ENCODE data around the gene PPP2CA. TPM values are rescaled to one million over a fixed set of nuclear protein-coding genes. Genes with fewer than 3 reads are reported as not detected.

PPP2CA gene
- total RNA-seq (2021) (178 to 186 TPM (median 178 TPM) in 3 replicates), Bru-seq, nascent RNA (percentile 98 among the genes with signal in this experiment)
- long read RNA-seq, experiment 1, full-length matches to known transcripts, result 827 of 899 reads
- long read RNA-seq, experiment 1, partial matches to known transcripts, result 27 of 899 reads
- long read RNA-seq, experiment 1, other reads (novel, unspliced or antisense), result 45 of 899 reads
- long read RNA-seq, experiment 2, full-length matches to known transcripts, result 186 of 254 reads
- long read RNA-seq, experiment 2, partial matches to known transcripts, result 21 of 254 reads
- long read RNA-seq, experiment 2, other reads (novel, unspliced or antisense), result 47 of 254 reads
- long read RNA-seq, experiment 3, full-length matches to known transcripts, result 551 of 613 reads
- long read RNA-seq, experiment 3, partial matches to known transcripts, result 40 of 613 reads
- long read RNA-seq, experiment 3, other reads (novel, unspliced or antisense), result 22 of 613 reads

DNA sequence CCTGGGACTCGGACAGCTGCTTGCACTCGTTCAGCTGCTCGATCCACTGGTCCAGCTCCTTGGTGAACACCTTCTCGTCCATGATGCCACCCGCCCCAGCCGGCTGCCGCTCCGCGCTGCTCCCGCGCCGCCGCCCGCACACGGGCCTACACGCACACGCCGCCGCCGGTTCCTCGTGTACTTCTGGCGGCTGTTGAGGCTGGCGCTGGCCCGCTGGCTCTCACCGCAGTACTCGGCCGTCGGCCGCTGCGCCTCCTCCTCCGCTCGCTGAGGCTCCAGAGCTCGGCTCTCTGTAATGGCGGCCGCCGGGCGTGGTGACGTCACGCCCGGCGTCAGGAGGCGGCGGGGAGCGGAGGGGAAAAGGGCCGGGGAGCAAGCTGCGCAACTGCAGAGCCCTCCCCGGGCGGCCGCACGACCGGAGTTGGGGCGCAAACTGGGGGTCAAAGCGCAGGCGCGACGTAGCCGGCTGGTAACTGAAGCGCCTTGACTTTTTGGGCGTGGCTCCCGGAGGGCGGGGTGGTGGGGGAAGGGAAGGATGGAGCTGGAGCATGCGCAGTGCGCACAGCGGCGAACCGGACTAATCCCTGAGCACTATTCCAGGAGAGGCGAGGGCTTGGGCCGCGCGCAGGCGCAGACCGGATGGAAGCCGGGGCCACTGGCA is at the start of gene PPP2CA:
Gene PPP2CA (minus strand): TSS at position 294 of the 661 bp plus-strand sequence. CDS start 212 bp downstream, at position 82.
- DNase-seq (ENCODE audit: low spot score) (peak; percentile 99), ATAC-seq (peak; percentile 85)
- CTCF ChIA-PET, result interaction anchor here (0.6 to 3.3 kb wide), 12 partner anchors 10 to 361 kb away, joined by 3 to 27 read pairs (median 4); partner anchors contain the start of gene UBE2B
- Mint-ChIP-seq H3K27ac (peak within 1 kb of the TSS; percentile 98), H3K36me3 (peaks cover 21% of the 10 kb centered on the region), H3K9me3 (no peaks in the 10 kb centered on the region), H3K4me3 (peak within 1 kb of the TSS; percentile 87), H3K27me3 (ENCODE audit: low read depth) (no peaks in the 10 kb centered on the region), H3K4me1 (peaks cover 42% of the 10 kb centered on the region)
- POLR2A ChIA-PET, result interaction anchor here (0.7 to 2.7 kb wide), 21 partner anchors 9 to 679 kb away, joined by 3 to 26 read pairs (median 5); partner anchors contain the start of genes CAMLG, PCBD2, SKP1 and UBE2B
- TF ChIP-seq GRHL2 (CRISPR knock-in tag; IDR thresholded peaks at IDR 0.05; ENCODE audit: insufficient replicate concordance, severe bottlenecking) (no peak), ZBTB21 (CRISPR knock-in tag; IDR thresholded peaks at IDR 0.05; ENCODE audit: borderline replicate concordance) (peak; percentile 89), NR2C2 (CRISPR knock-in tag; IDR thresholded peaks at IDR 0.05) (no peak), ZNF396 (CRISPR knock-in tag; IDR thresholded peaks at IDR 0.05; ENCODE audit: borderline replicate concordance) (no peak), MYBL2 (CRISPR knock-in tag; IDR thresholded peaks at IDR 0.05) (peak; percentile 34; the same call in 1 of the 2 replicates), PRDM15 (CRISPR knock-in tag; IDR thresholded peaks at IDR 0.05) (peak; percentile 4; the same call in 1 of the 2 replicates), ETV6 (CRISPR knock-in tag; IDR thresholded peaks at IDR 0.05) (peak; percentile 69), EMX1 (CRISPR knock-in tag; IDR thresholded peaks at IDR 0.05) (peak; percentile 55; the same call in 1 of the 2 replicates), ZNF232 (CRISPR knock-in tag; IDR thresholded peaks at IDR 0.05) (no peak; the same call in 1 of the 2 replicates), KAT7 (CRISPR knock-in tag; IDR thresholded peaks at IDR 0.05; ENCODE audit: borderline replicate concordance) (peak; percentile 51; the same call in 1 of the 2 replicates), ESRRA (CRISPR knock-in tag; IDR thresholded peaks at IDR 0.05; ENCODE audit: borderline replicate concordance) (0 out of 2 replicates have a peak, but pooled peaks have one; percentile 18), ZNF138 (CRISPR knock-in tag; conservative IDR thresholded peaks at IDR 0.05) (peak; percentile 59; the same call in 1 of the 2 replicates), ATF3 (CRISPR knock-in tag; conservative IDR thresholded peaks at IDR 0.05) (no peak), TCF7 (CRISPR knock-in tag; IDR thresholded peaks at IDR 0.05; ENCODE audit: low read depth) (0 out of 2 replicates have a peak, but pooled peaks have one; percentile 61), HMGXB4 (CRISPR knock-in tag; IDR thresholded peaks at IDR 0.05) (peak; percentile 95; the same call in 1 of the 2 replicates), TP53 (CRISPR knock-in tag; IDR thresholded peaks at IDR 0.05) (peak; percentile 70; the same call in 1 of the 2 replicates), NR1H2 (CRISPR knock-in tag; IDR thresholded peaks at IDR 0.05) (peak; percentile 76; the same call in 1 of the 2 replicates), ZNF416 (CRISPR knock-in tag; IDR thresholded peaks at IDR 0.05) (0 out of 2 replicates have a peak, but pooled peaks have one; percentile 11), SP1 (CRISPR knock-in tag; conservative IDR thresholded peaks at IDR 0.05) (peak; percentile 86), FOXP4 (CRISPR knock-in tag; IDR thresholded peaks at IDR 0.05) (peak; percentile 52; the same call in 1 of the 2 replicates), CREM (CRISPR knock-in tag; IDR thresholded peaks at IDR 0.05) (peak; percentile 92), ELF4 (CRISPR knock-in tag; IDR thresholded peaks at IDR 0.05; ENCODE audit: low read depth) (no peak), SMAD3 (CRISPR knock-in tag; IDR thresholded peaks at IDR 0.05; ENCODE audit: borderline replicate concordance) (0 out of 2 replicates have a peak, but pooled peaks have one; percentile 32), ZNF317 (CRISPR knock-in tag; IDR thresholded peaks at IDR 0.05; ENCODE audit: borderline replicate concordance, low read depth) (no peak)
- TF ChIP-seq, protein P1, sequence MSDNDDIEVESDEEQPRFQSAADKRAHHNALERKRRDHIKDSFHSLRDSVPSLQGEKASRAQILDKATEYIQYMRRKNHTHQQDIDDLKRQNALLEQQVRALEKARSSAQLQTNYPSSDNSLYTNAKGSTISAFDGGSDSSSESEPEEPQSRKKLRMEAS (CRISPR knock-in tag; IDR thresholded peaks at IDR 0.05), result peak; percentile 74
- TF ChIP-seq, protein P2, sequence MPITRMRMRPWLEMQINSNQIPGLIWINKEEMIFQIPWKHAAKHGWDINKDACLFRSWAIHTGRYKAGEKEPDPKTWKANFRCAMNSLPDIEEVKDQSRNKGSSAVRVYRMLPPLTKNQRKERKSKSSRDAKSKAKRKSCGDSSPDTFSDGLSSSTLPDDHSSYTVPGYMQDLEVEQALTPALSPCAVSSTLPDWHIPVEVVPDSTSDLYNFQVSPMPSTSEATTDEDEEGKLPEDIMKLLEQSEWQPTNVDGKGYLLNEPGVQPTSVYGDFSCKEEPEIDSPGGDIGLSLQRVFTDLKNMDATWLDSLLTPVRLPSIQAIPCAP (CRISPR knock-in tag; IDR thresholded peaks at IDR 0.05), result peak; percentile 13; the same call in 1 of the 2 replicates

Measured in WTC11 (cell line).